HPDE6-E6E7 (cell line): ENCODE measurements around the gene ACAD10.
"Not testable (repeated sequence)": the region's sequence is repeated elsewhere in the genome, so short reads cannot be mapped to it uniquely, and the experiment has no call there.

Experiments
- DNase-seq: peaks from one replicate; pipeline ENCODE4 v3.0.0; 2011; ENCODE audit warnings: missing footprints; ENCODE audit errors: extremely low spot score

Gene ACAD10

DNA sequence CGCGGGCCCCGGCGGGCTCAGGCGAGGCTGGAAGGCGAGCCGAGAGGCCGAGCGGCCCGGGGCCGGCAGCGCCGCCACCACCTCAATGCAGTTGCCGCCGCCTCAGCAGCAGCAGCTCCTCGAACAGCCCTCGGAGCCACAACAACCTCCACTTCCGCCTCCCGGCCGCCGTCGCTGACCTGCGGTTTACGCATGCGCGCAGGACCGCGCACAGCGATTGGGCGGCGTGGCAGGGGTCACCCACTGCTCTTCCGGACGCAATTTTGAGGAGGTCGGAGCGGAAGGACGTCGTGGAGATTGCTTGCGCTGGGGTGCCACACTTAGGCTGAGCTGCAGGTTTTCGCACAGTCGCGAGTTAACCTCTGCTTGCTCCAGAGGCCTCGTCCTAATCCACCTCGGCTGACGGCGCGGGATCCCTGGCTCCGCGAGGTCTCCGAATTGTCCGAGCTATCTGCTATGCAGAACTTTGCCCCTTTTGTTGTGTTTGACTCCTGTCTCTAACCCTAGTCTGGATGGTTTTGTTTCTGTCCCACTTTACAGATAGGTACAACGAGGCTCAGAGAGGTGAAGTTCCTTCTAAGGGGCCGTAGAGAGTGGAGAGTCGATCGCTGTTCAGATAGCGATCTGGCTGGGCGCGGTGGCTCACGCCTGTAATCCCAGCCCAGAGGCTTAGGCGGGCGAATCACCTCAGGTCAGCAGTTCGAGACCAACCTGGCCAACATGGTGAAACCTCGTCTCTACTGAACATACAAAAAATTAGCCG is at the start of gene ACAD10, which contains the start of gene BRAP:
Gene ACAD10, plus strand, starts transcription at position 243 of the 763 bp plus-strand sequence. CDS start 6,657 bp downstream, outside the sequence.
Gene BRAP, minus strand, starts transcription at position 146 of the 763 bp plus-strand sequence. CDS start 164 bp downstream, outside the sequence.
- DNase-seq = peak; percentile 97

DNA sequence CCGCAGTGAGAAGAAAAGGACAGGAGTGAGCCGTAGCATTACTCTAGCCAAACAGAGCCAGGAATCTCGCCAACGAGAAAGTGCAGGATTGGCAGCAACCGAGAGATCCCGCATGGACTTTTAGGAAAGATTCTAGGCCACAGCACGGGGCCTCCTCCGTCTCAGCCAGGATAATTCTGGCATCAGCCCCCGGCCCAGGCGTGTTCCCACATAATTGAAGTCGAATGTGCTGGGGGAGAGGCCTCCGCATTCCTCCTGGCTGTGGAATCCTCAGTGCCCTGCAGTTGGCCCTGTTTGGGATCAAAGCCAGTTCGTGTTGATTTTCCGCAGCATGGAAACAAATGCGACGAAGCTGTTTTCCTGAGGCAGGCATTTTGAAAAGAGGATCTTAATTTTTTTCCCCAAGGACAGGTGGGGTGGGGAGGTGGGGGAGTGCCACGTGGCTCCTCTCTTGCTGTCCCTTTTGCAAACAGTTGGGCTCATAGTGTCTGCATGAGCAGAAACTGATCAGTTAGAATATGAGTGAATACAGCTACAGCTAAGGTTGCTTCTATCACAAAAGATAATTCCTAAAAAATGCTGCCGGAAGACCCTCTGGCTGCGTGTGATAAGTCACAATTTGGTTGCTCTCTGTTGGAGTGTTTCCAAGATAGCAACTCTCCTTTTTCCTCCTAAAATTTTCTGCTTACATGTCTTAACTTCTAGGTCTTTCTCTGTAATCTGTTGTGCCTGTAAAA is 49.5 kb upstream of the ACAD10 start:
- DNase-seq = no peak

DNA sequence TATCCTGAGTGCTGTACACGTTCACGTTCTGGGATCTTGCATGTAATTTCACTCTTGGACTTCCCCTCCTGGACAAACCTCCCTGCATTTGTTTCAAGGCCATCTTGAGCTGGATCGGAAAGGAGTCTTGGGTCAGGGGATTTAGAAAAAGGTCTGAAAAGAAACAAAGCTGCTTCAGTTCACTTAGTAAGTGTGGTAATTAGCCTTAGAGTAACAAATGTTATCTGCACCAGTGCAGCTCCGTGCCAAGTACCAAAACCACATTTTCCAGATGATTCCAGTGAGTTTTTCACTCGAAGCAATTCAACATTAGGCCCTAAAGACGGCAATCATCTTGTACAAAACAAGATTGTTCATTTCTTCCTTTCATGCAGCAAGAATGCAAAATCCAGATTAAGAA is 47.3 kb upstream of the ACAD10 start:
- no peak for DNase-seq

GRCh38 chr12:111640506-111640905 is 45.3 kb upstream of the ACAD10 start:
- DNase-seq = no peak

DNA sequence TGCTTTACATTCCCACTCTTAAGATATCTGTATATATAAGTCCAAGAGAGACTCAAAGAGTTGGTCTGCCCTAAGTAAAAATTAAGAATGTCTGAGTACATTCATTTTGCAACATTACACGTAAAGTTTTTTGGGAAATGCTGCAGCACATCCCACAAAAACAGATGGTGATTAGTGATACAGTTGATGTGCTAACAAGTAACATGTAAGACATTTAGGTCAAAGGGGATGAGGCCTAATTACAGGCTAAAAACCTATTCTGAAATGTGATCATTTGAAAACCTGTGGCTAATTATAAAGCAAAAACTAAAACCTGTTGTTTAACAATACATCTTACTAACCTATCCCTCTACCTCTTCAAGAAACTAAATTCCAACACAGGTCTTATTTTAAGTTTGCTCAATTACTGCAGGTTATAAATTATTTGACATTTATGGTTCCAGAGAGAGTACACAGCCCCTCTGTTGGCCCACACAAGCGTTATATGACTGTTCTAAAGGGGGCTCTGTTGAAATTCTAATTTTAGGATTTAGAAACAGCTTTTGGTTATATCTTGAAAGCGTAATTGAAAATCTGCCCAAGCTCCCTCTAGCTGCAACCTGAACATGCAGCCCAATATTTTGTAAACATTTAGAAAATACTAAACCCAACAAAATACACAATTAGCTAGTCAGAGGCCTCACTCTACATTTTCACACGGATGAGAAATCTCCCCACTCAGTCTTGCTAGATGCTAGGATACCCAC is 43.0 kb upstream of the ACAD10 start:
- DNase-seq = no peak

DNA sequence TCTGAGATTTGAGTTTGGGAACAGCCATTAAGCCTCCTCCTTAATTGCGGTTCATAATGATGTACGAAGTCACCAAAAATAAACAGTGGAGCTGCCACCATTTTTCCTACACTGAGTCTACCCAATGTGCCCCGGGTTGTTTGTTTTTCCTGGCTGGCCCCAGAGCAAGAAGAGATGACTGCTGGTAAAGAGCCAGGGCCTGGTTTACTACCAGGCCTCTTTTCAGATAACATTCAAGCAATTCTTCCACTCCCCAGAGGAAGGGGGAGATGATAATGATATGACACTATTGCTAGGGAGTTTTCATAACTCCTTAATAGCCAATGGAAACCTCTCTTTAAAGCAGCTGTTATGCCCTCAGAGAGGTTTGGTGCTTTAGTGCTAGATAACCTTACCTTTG is 42.4 kb upstream of the ACAD10 start:
- DNase-seq = no peak

- no peak for DNase-seq
Observed at GRCh38 chr12:111645433-111645832, 40.4 kb upstream of the ACAD10 start.

- no peak for DNase-seq
Observed at GRCh38 chr12:111650912-111651311, 34.9 kb upstream of the ACAD10 start.

GRCh38 chr12:111652530-111652929 is 33.3 kb upstream of the ACAD10 start:
- not testable (repeated sequence) for DNase-seq

DNA sequence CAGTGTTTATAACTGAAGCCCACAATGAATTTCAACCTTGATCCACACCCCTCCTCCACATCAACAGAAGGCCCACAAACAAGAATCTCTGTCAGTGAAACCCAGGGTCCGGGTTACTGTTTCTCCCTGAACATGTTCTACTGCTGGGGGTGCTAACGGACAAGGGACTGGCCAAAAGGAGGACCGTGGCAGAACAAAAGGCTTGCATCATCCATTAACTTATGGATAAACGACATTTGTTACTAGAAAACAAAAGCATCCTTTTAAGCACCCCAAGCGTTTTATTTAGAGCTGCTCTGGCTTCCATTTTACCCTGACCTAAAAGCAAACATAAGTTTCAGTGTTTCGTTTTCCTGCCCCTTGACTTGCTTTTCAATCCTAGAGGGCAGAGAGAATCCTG is 32.3 kb upstream of the ACAD10 start:
- DNase-seq = no peak

DNA sequence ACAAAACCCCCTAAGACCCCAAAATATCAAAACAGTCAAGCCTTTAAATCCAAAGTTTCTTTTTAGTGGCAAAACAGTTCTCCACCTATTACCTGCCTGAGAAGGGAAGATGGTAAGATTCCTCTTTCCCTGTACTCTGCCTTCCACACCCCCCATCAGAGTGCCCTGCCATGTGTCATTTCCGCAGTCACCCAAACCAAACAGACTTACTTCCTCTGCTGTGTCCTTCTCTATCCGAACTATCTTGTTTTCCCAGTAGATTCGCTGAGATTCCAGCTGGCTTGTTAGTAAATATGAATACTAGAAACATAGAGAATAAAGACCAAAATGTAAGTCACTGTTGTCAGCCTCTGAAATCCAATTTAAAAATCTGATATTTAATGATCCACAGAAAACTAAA is 30.5 kb upstream of the ACAD10 start:
- no peak for DNase-seq

- no peak for DNase-seq
Observed at GRCh38 chr12:111656016-111656415, 29.8 kb upstream of the ACAD10 start.

GRCh38 chr12:111664499-111664898 is 21.4 kb upstream of the ACAD10 start:
- DNase-seq = no peak

DNA sequence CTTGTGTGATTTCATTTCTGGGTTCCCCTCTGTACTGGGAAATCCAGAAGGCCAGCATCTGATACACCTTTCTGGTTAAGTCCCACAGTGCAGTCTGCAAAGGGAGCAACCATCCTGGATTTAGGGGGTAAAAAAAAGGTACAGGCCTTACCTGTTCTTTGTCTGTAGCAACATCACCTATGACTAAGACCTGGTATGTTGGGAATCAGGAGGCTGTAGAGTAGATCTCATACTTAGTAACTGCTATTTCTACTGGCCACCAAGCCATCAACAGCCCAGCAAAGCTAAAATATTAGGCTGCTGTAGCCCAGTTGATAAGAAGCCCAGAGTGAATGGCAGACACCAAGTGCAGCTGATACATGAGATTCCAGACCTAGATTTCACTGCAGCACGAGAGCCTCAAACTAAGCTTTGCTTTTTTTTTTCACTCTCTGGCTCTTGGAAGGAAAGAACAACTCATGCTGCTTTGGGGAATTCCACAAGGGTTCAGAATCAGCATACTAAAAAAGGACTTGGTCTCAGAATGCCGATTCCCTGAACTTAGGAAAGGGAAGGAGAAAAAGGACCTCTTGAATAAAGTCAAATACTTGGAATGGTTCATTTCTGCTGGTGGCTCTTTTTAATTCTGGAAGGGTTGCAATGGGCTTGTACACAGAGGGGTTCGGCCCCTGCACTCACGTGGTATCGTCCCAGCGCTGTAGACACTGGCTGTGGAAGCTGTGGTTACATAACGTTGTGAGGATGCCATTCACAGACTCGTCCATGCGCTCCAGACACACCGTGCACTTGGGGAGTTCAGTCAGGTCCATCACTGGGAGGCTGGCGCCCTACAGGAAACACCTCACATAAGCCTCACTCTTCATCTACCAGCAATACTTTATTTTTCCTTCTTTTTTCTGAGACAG is 20.6 kb upstream of the ACAD10 start:
- DNase-seq = no peak

- DNase-seq = no peak
Observed at GRCh38 chr12:111672822-111673381, 13.0 kb upstream of the ACAD10 start.

GRCh38 chr12:111673503-111673902 is 12.3 kb upstream of the ACAD10 start:
- no peak for DNase-seq

- no peak for DNase-seq
Observed at GRCh38 chr12:111677186-111677585, 8.7 kb upstream of the ACAD10 start.

DNA sequence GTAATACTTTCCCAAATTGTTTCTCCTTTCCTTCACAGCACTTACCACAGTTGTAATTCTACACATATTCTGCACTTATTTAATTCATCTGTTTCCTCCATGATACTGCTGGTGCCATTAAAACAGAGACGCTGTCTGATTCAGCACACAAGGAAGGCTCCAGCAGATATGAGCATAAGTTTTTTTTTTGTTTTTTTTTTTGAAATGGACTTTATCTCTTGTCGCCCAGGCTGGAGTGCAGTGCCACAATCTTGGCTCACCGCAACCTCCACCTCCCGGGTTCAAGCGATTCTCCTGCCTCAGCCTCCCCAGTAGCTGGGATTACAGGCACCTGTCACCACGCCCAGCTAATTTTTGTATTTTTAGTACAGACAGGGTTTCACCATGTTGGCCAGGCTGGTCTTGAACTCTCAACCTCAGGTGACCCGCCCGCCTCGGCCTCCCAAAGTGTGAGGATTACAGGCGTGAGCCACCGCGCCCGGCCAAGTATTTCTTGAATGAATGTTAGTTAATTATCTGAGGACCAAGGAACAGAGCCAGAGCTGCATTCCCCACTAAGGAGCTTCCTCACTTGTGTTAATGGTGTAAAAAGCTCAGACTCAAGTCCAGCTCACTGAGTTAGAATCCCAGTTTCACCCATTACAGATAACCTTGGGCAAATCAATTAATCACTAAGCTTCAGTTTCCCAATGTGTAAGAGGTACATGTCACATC is 1.2 kb upstream of the ACAD10 start:
- DNase-seq = not testable (repeated sequence)

- DNase-seq = peak; percentile 39
Observed at GRCh38 chr12:111685322-111685810, 487 bp upstream of the ACAD10 start.

DNA sequence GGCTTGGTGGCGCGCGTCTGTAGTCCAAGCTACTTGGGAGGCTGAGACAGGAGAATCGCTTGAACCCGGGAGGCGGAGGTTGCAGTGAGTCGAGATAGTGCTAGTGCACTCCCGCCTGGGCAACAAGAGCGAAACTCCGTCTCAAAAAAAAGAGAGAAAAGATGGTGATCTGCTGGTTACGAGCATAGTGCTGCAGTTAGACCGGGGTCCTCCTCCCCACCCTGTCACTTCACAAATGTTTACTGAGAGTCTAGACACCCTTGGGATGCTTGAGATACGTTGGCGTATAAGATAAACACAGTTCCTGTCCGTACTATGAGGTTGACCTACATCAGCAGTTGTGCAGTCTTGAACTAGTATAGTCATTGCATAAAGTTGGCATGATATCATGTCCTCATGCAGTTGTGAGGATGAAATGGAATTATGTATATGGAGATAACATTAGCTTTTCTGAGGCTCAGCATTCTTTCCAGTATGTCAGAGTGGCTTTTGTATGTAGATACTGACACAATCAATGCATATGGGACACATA is 787 bp downstream of the ACAD10 start:
- DNase-seq = no peak
